H9 (cell line): ENCODE measurements around the gene C3. TPM values are rescaled to one million over a fixed set of nuclear protein-coding genes. Genes with fewer than 3 reads are reported as not detected.

Source experiments
- DNase-seq: peaks from one replicate; pipeline ENCODE4 v3.0.0-alpha.2; 2017
- H2AFZ ChIP-seq: one replicate; pipeline ENCODE4 v1.6.1; 2013; ENCODE audit warnings: mild to moderate bottlenecking, low read length, control low read depth, moderate library complexity
- H2AK5ac ChIP-seq: 2 replicates; pipeline ENCODE4 v1.6.1; 2013; ENCODE audit warnings: low read length, control low read depth, mixed read lengths; ENCODE audit not compliant: insufficient read length
- H2BK120ac ChIP-seq: one replicate; pipeline ENCODE4 v1.6.1; 2013; ENCODE audit warnings: low read depth, mild to moderate bottlenecking, low read length, control low read depth, inconsistent platforms; ENCODE audit not compliant: poor library complexity, severe bottlenecking
- H2BK12ac ChIP-seq: 2 replicates; pipeline ENCODE4 v1.6.1; 2013; ENCODE audit warnings: low read length, control low read depth, mixed read lengths, low read depth; ENCODE audit not compliant: insufficient read length
- H2BK15ac ChIP-seq: 2 replicates; pipeline ENCODE4 v1.6.1; 2013; ENCODE audit warnings: low read depth, low read length, control low read depth
- H2BK20ac ChIP-seq: one replicate; pipeline ENCODE4 v1.6.1; 2013; ENCODE audit warnings: low read depth, mild to moderate bottlenecking, low read length, control low read depth, inconsistent platforms; ENCODE audit not compliant: poor library complexity, severe bottlenecking
- H2BK5ac ChIP-seq: 2 replicates; pipeline ENCODE4 v1.6.1; 2013; ENCODE audit warnings: low read length, control low read depth, mixed read lengths; ENCODE audit not compliant: insufficient read length
- H3K14ac ChIP-seq: 2 replicates; pipeline ENCODE4 v1.6.1; 2013; ENCODE audit warnings: low read length, control low read depth; ENCODE audit not compliant: insufficient read depth
- H3K18ac ChIP-seq: 2 replicates; pipeline ENCODE4 v1.6.1; 2013; ENCODE audit warnings: low read depth, mild to moderate bottlenecking, mixed read lengths, low read length, control low read depth; ENCODE audit not compliant: insufficient read length
- H3K23ac ChIP-seq: 2 replicates; pipeline ENCODE4 v1.6.1; 2013; ENCODE audit warnings: low read length, control low read depth, mixed read lengths, low read depth; ENCODE audit not compliant: insufficient read length
- H3K23me2 ChIP-seq: 2 replicates; pipeline ENCODE4 v1.6.1; 2013; ENCODE audit warnings: low read depth, mild to moderate bottlenecking, mixed read lengths, low read length, control low read depth; ENCODE audit not compliant: insufficient read length, poor library complexity, severe bottlenecking
- H3K27ac ChIP-seq: 2 replicates; pipeline ENCODE4 v1.5.1; 2013; ENCODE audit warnings: low read length, control low read depth, mixed read lengths, low read depth; ENCODE audit not compliant: insufficient read length
- H3K27me3 ChIP-seq: 2 replicates; pipeline ENCODE4 v1.6.1; 2013; ENCODE audit warnings: low read length, control low read depth, inconsistent platforms; ENCODE audit not compliant: insufficient read depth
- H3K4ac ChIP-seq: 2 replicates; pipeline ENCODE4 v1.6.1; 2013; ENCODE audit warnings: low read depth, mild to moderate bottlenecking, control low read depth, inconsistent platforms, low read length, moderate library complexity
- H3K4me1 ChIP-seq: 2 replicates; pipeline ENCODE4 v1.6.1; 2013; ENCODE audit warnings: low read length, control low read depth, inconsistent platforms; ENCODE audit not compliant: insufficient read depth
- H3K4me2 ChIP-seq: 2 replicates; pipeline ENCODE4 v1.6.1; 2013; ENCODE audit warnings: low read length, control low read depth, mixed read lengths; ENCODE audit not compliant: insufficient read length, insufficient read depth
- H3K56ac ChIP-seq: 2 replicates; pipeline ENCODE4 v1.6.1; 2013; ENCODE audit warnings: low read depth, mild to moderate bottlenecking, mixed read lengths, low read length, control low read depth; ENCODE audit not compliant: insufficient read length
- H3K79me1 ChIP-seq: 2 replicates; pipeline ENCODE4 v1.6.1; 2013; ENCODE audit warnings: low read depth, mild to moderate bottlenecking, moderate library complexity, low read length, control low read depth, inconsistent platforms; ENCODE audit not compliant: insufficient read depth, poor library complexity, severe bottlenecking
- H3K79me2 ChIP-seq: 2 replicates; pipeline ENCODE4 v1.6.1; 2013; ENCODE audit warnings: low read length, control low read depth, inconsistent platforms; ENCODE audit not compliant: insufficient read depth
- H3K9ac ChIP-seq: 2 replicates; pipeline ENCODE4 v1.6.1; 2013; ENCODE audit warnings: low read length, control low read depth, mixed read lengths; ENCODE audit not compliant: insufficient read length; ENCODE audit errors: extremely low read depth
- H3K9me3 ChIP-seq: one replicate; pipeline ENCODE4 v1.6.1; 2013; ENCODE audit warnings: low read depth, low read length, inconsistent platforms; ENCODE audit not compliant: control insufficient read depth
- H3T11ph ChIP-seq: one replicate; pipeline ENCODE4 v1.6.1; 2013; ENCODE audit warnings: mild to moderate bottlenecking, low read length, control low read depth, inconsistent platforms
- H4K20me1 ChIP-seq: one replicate; pipeline ENCODE4 v1.6.1; 2013; ENCODE audit not compliant: control insufficient read depth, insufficient read length, insufficient read depth
- H4K5ac ChIP-seq: 2 replicates; pipeline ENCODE4 v1.6.1; 2013; ENCODE audit warnings: low read depth, mild to moderate bottlenecking, mixed read lengths, low read length, control low read depth; ENCODE audit not compliant: insufficient read length
- H4K8ac ChIP-seq: replicated peaks from 2 replicates; pipeline ENCODE4 v1.6.1; 2013; ENCODE audit warnings: low read length, control low read depth, mixed read lengths, low read depth; ENCODE audit not compliant: insufficient read length
- H4K91ac ChIP-seq: 2 replicates; pipeline ENCODE4 v1.6.1; 2013; ENCODE audit warnings: low read depth, mild to moderate bottlenecking, moderate library complexity, mixed read lengths, low read length, control low read depth; ENCODE audit not compliant: insufficient read length
- H3K27ac Mint-ChIP-seq, 3 experiments: 2 replicates in 2 of 3; 3 replicates in 1 of 3; pipeline ENCODE4 v1.8.0; 2020 to 2021; ENCODE audit warnings: mixed read lengths in 3 of 3, mild to moderate bottlenecking in 1 of 3, moderate library complexity in 1 of 3
- H3K27me3 Mint-ChIP-seq: 2 replicates; pipeline ENCODE4 v1.8.0; 2021; ENCODE audit warnings: low read depth, mild to moderate bottlenecking, moderate library complexity, mixed read lengths
- H3K36me3 Mint-ChIP-seq, 3 experiments: 2 replicates in 2 of 3; 3 replicates in 1 of 3; pipeline ENCODE4 v1.8.0; 2020 to 2021; ENCODE audit warnings: low read depth in 3 of 3, mixed read lengths in 3 of 3; ENCODE audit not compliant: insufficient read depth in 1 of 3
- H3K4me1 Mint-ChIP-seq, 2 experiments: 2 replicates each; pipeline ENCODE4 v1.8.0; 2020; ENCODE audit warnings: mixed read lengths in 2 of 2
- H3K4me3 Mint-ChIP-seq, 2 experiments: 2 replicates in 1 of 2; 3 replicates in 1 of 2; pipeline ENCODE4 v1.8.0; 2020 to 2021; ENCODE audit warnings: mild to moderate bottlenecking in 2 of 2, mixed read lengths in 2 of 2, moderate library complexity in 1 of 2
- H3K9me3 Mint-ChIP-seq, 2 experiments: 2 replicates in 1 of 2; 3 replicates in 1 of 2; pipeline ENCODE4 v1.8.0; 2020; ENCODE audit warnings: mild to moderate bottlenecking in 2 of 2, mixed read lengths in 2 of 2, moderate library complexity in 1 of 2
- WGBS: extraction: QIAGEN DNeasy Blood & Tissue Kit; methylation state at CpG from one replicate; pipeline ENCODE4 v1.1.7; 2013; ENCODE audit warnings: missing lambda C conversion rate, low lambda C conversion rate, mixed read lengths; ENCODE audit not compliant: insufficient read length; ENCODE audit errors: extremely low coverage; 5-methylcytosine and 5-hydroxymethylcytosine counted together
- total RNA-seq: library from RNA; stranded (reverse); gene quantifications from 2 replicates; pipeline ENCODE4 v1.2.1, GENCODE V29; 2021
- TF ChIP-seq, protein P1 (sequence below): fragments of 200-600 bp; sonication (generic); conservative IDR thresholded peaks from 3 replicates; pipeline ENCODE4 v1.8.0; 2021; ENCODE audit warnings: antibody characterized with exemption, mild to moderate bottlenecking

The C3 gene
- total RNA-seq, 1 experiment from 2014 or later = 5.9 TPM

DNA sequence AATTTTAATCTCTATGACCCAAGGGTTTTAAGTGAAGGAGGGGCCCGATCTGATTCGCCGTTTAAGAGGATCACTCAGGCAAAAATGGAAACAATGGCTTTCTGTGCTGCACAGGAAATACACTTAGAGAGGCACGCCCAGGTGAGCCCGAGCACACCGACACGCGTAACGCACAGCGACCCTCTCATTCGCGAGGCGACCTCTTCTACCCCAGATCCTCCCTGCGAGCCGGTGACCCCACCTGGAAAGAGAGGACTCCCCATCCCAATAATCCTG, 46.6 kb upstream of the C3 start:
- Histone ChIP-seq H2BK5ac (no peak overlapping the region), H3K9me3 (no peaks in the 10 kb centered on the region), H2BK12ac (no peak overlapping the region), H3K4me1 (0 out of 2 replicates have a peak, but pooled peaks cover 2% of the 10 kb centered on the region), H3T11ph (no peak overlapping the region), H2AK5ac (no peak overlapping the region), H4K91ac (no peak overlapping the region), H3K18ac (peak overlapping the region; percentile 24), H4K8ac (no peak overlapping the region), H3K23me2 (peaks cover 16% of the 10 kb centered on the region), H4K20me1 (peaks cover 5% of the 10 kb centered on the region), H2BK20ac (no peak overlapping the region), H3K4me2 (peak overlapping the region; percentile 98), H2BK120ac (no peak overlapping the region), H3K56ac (no peak overlapping the region), H3K27ac (no peak overlapping the region), H3K9ac (peak overlapping the region; percentile 79), H2AFZ (no peak overlapping the region), H3K23ac (no peak overlapping the region), H4K5ac (no peak overlapping the region), H3K4ac (no peak overlapping the region), H3K79me2 (no peaks in the 10 kb centered on the region; the same call in 1 of the 2 replicates), H3K14ac (no peak overlapping the region), H3K27me3 (no peaks in the 10 kb centered on the region), H3K79me1 (no peaks in the 10 kb centered on the region), H2BK15ac (no peak overlapping the region)
- no CpG with 5 or more reads among the region's 15 CpGs for WGBS
- peaks cover 19 to 23% of the 10 kb centered on the region in 2 experiments for H3K4me1 Mint-ChIP-seq
- peaks cover 0 to 4% (median 0%) of the 10 kb centered on the region in 3 experiments; a peak in 2 of 7 replicates for H3K36me3 Mint-ChIP-seq
- peak overlapping the region in 1 of 3 experiments; percentile 97; a peak in 2 of 7 replicates for H3K27ac Mint-ChIP-seq
- H3K27me3 Mint-ChIP-seq = no peaks in the 10 kb centered on the region
- TF ChIP-seq, protein P1, sequence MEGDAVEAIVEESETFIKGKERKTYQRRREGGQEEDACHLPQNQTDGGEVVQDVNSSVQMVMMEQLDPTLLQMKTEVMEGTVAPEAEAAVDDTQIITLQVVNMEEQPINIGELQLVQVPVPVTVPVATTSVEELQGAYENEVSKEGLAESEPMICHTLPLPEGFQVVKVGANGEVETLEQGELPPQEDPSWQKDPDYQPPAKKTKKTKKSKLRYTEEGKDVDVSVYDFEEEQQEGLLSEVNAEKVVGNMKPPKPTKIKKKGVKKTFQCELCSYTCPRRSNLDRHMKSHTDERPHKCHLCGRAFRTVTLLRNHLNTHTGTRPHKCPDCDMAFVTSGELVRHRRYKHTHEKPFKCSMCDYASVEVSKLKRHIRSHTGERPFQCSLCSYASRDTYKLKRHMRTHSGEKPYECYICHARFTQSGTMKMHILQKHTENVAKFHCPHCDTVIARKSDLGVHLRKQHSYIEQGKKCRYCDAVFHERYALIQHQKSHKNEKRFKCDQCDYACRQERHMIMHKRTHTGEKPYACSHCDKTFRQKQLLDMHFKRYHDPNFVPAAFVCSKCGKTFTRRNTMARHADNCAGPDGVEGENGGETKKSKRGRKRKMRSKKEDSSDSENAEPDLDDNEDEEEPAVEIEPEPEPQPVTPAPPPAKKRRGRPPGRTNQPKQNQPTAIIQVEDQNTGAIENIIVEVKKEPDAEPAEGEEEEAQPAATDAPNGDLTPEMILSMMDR = no peak
- no peak for DNase-seq
- H3K4me3 Mint-ChIP-seq = peak overlapping the region; percentile 81 to 91
- H3K9me3 Mint-ChIP-seq = peaks cover 0 to 5% of the 10 kb centered on the region in 2 experiments; a peak in 3 of 5 replicates
